NCI-H774 (cell line): ENCODE results near the gene LRRC73.
A peak's percentile ranks its signal among the peaks of the same experiment; 100 is the strongest.
"Not testable (repeated sequence)": the region's sequence is repeated elsewhere in the genome, so short reads cannot be mapped to it uniquely, and the experiment has no call there.

Source experiments
- DNase-seq: peaks from one replicate; lab custom pipeline; 2025; lab: John Stamatoyannopoulos, UW

LRRC73 gene

DNA sequence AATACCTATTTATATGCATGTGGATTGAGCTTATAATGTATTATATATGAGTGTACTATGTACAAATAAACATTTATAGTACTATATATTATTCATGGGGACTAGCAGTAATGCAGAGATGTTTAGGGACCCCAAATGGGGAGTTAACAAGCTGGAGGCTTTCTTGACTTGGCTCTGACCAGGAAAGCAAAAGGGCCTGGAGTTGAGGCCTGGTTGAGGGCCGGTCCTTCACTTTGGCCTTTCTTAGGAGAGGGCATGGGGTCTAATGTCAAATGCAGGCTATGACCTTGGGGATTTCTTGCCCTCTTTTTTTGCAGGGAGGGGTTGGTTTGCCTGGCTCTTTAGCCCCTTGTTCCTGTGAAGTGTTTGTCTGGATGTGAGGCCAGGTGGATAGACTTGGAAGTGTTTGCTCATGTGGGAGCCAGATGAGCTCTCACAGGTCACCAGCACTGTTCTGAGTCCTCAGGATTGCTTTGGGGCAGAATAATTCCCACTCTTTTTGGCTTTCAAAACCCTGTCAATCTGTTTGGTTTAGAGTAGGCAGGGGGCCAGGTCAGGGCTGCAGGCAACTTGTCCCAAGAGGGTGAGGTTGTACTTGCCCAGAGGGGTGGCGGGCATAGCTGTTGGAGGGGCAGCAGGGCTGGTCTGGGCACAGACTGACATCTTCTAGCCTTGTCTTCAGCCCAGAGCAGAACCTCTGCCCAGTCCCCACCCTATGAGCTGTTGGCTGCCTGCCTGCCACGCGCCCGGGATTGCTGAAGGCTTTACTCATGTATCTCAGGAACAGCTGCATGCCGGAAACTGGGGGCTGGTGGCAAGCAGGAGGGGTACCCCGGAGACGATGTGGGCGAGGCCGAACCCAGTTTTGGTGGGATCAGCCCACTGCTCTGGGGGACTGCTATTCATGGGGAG lies 18.1 kb downstream of the LRRC73 start:
- no peak for DNase-seq

- DNase-seq: no peak
Observed at GRCh38 chr6:43490523-43490939, 19.6 kb downstream of the LRRC73 start.

GRCh38 chr6:43489277-43490072 lies 20.7 kb downstream of the LRRC73 start:
- DNase-seq: no peak

GRCh38 chr6:43488667-43489276 lies 21.4 kb downstream of the LRRC73 start:
- DNase-seq: no peak

- no peak for DNase-seq
Observed at GRCh38 chr6:43481591-43482236, 28.4 kb downstream of the LRRC73 start.

DNA sequence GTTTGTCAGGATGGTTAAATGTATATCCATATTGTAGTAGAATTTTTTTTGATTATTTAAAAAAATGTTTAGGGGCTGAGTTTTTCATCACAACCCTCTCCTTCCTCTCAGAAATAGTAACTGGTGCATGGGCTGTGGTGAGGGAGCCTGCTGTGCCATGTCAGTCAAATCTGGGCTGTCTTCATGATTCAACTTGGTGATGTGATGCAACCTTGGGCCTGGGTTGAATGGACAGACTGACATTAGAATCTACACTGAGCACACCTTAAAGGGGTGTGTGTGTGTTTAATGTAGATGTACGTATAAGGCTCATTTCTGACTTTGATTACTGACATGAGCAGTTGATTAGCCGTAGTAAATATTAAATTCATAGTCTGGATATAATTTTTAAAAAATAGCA lies 29.1 kb downstream of the LRRC73 start:
- DNase-seq: no peak

DNA sequence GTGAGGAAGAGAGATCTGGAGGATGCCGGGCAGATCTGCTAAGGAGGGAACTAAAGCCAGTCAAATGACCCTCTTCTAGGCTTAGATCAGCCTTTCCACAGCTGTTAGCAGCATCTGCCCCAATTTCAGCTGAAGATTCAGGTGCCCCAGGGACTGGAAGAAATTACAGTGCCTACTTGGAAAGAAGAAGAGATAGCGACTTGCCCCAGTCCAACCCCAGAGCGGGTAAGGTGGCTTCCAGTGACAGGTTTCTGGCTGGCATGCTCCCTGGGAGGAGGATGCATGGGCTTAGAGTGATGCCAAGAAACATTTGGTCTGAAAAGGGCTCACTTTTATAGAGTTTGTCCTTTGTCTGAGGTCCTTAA lies 32.2 kb downstream of the LRRC73 start:
- no peak for DNase-seq

GRCh38 chr6:43477235-43478007 lies 32.7 kb downstream of the LRRC73 start, which contains the start of gene TJAP1:
Gene TJAP1, plus strand, starts transcription at chr6:43477570. Its CDS starts 21,432 bp downstream, at chr6:43499002.
- peak; percentile 88 for DNase-seq

GRCh38 chr6:43476746-43477145 lies 33.4 kb downstream of the LRRC73 start:
- no peak for DNase-seq

DNA sequence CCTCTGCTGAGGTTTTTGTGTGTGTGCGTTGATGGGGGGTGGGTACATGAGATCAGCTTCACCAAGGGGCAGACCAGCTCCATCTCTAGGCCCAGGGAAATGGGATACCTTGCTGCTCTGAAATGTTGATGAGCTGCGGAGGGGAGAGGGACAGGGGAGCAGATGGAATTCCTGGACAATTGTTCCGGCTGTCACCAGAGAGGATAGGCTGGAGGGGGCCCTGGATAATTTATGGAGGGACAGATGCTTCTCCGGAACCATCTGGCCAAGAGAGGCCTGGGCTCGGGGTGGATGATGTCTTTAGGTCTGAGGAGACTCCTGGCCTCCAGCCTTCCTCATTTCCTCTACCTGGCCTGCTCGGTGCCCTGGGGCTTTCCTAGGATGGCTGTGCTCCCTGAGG lies 34.6 kb downstream of the LRRC73 start:
- no peak for DNase-seq

DNA sequence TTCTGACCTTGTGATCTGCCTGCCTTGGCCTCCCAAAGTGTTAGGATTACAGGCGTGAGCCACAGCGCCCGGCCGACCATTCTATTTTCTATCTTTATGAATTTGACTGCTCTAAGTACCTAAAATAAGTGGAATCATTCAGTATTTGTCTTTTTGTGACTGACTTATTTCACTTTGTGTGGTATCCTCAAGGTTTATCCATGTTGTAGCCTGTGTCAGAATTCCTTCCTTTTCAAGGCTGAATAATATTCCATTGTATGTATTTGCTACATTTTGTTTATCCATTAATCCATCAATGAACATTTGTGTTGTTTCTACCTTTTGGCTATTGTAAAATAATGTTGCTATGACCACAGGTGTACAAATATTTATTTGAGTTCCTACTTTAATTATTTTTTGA lies 37.6 kb downstream of the LRRC73 start:
- DNase-seq: no peak

DNA sequence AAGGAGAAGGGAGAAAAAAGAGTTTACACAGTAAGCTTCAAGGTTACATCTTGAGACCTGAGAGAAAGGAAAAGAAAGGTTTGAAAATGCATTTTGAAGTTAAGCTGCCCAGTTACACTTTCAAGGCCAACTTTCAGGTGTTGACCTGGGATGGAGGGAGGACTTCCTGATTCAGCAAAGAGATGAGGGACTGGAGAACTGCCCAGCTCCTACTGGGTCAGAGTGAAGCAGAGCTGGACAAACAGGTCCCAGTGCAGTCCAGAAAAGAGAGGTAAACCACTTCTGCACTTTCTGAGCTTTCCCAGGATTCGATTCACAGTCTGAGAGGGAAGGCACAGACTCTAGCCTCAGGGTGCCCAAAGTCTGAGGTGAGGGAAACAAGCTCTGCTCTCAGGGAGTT lies 38.7 kb downstream of the LRRC73 start:
- DNase-seq: no peak

GRCh38 chr6:43469947-43470346 lies 40.2 kb downstream of the LRRC73 start:
- DNase-seq: no peak

GRCh38 chr6:43468748-43469681 lies 41.1 kb downstream of the LRRC73 start:
- no peak for DNase-seq

DNA sequence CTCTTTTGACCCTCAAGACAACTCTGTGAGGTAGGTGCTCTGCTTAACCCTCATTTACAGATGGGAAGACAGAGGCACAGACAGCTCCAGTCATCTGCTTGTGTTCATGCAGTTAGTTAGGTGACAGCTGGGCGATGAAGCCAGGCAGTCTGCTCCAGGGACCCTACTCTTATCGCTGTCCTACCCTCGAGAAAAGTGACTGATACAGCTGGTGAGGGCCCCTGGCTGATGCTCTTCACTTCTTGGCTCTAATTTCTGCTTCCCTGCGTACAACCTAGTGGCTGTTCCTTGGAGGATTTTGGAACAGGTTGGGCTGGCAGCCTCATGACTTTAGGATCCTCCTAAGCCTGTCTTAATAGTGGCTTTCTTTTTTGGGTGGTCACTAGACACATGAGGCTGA lies 41.9 kb downstream of the LRRC73 start:
- no peak for DNase-seq

DNA sequence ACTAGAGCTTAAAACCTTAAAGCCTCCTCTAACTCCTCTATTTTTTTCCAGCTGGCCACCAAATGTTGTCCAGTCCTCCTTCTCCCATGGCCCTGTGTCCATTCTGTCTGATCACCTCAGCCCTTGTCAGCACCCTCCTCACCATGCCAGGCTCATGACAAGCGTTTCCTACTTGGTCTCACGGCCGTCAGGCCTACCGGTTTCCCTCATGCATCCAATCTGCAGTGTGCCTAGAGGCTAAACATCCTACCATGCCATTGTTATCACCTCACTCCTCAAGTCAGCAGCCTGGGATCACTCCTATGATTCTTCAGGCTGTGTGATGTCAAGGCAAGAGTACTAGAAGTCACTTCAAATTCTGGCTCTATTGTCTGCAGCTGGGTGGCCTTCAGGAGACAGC lies 42.4 kb downstream of the LRRC73 start:
- DNase-seq: no peak

DNA sequence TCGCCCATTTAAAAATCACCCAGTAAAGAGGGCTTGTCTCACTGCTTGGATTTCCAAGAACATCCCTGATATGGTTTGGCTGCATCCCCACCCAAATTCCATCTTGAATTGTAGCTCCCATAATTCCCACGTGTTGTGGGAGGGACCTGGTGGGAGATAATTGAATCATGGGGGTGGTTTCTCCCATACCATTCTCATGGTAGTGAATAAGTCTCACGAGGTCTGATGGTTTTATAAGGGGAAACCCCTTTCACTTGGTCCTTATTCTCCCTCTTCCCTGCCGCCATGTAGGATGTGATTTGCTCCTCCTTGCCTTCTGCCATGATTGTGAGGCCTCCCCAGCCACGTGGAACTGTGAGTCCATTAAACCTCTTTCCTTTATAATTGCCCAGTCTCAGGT lies 42.9 kb downstream of the LRRC73 start:
- not testable (repeated sequence) for DNase-seq

DNA sequence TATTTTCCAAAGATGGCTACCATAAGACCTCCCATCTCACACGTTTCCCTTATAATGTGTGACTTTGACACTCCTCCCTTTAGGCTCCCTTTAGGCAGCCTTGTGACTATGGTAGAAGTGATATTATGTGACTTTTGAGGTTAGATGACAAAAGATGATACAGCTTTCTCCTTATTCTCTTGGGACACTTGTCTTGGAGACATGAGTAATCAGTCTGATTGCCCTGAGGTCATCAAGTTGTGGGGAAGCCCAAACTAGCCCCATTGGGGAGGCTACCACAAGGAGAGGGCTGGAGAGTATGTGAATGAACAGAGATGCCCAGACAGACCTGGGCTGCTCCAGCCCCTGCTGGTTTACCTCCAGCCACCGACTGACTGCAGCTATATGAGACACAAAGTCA lies 44.2 kb downstream of the LRRC73 start:
- DNase-seq: no peak

- DNase-seq: no peak
Observed at GRCh38 chr6:43464337-43464736, 45.8 kb downstream of the LRRC73 start.

DNA sequence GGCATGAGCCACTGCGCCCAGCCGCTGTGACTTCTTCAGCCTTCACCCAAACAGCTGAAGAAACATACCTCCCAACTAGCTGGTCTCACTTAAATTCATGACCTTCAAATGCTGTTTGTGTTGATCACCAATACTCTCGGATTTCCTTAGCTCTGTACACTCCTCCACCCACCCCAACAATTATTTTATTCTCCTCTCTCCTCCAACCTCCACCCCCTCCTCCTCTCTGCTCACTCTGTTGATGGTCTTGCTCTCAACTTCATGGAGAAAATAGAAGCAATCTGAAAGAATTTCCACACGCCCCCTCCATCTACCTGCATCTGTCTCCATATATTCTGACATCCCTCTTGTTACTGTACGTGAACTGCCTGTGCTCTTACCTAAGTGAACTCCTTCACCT lies 48.2 kb downstream of the LRRC73 start:
- DNase-seq: no peak
